ENCODE results near the gene HAPLN3.

The HAPLN3 gene

DNA sequence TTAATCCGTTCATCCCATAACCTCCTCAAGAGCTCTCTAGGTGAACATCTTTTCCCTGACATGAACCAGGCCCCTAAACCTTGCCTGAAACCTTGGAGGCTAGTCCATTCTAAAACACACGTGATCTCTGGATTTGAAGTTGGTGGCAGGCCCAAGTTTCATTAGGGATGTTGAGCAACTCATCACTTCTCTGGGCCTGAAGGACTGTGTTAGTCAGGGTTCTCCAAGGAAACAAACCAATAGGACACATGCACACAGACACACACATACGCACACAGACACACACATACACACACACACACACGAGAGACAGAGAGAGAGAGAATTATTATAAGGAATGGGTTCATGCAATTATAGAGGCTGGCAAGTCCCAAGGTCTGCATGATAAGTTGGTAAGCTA, 60.2 kb downstream of the HAPLN3 start:
- TF ChIP-seq, protein P1, sequence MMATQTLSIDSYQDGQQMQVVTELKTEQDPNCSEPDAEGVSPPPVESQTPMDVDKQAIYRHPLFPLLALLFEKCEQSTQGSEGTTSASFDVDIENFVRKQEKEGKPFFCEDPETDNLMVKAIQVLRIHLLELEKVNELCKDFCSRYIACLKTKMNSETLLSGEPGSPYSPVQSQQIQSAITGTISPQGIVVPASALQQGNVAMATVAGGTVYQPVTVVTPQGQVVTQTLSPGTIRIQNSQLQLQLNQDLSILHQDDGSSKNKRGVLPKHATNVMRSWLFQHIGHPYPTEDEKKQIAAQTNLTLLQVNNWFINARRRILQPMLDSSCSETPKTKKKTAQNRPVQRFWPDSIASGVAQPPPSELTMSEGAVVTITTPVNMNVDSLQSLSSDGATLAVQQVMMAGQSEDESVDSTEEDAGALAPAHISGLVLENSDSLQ (IDR thresholded peaks at IDR 0.05) = no peak
- TF ChIP-seq L3MBTL2 (conservative IDR thresholded peaks at IDR 0.05) (no peak), NFRKB (IDR thresholded peaks at IDR 0.05) (no peak), HDGF (IDR thresholded peaks at IDR 0.05; ENCODE audit: borderline replicate concordance) (no peak), SP1 (IDR thresholded peaks at IDR 0.05) (no peak), ZNF384 (IDR thresholded peaks at IDR 0.05) (no peak), SUZ12 (IDR thresholded peaks at IDR 0.05) (no peak)
- DNase-seq (ENCODE audit: extremely low spot score) = no peak
- POLR2A ChIA-PET = interaction anchor here (0.6 kb wide), 1 partner anchor 304 kb away, joined by 3 read pairs; no protein-coding TSS in a partner anchor
- CTCF ChIA-PET = interaction anchor here (0.6 to 2.7 kb wide), 5 partner anchors 16 to 352 kb away, joined by 3 to 17 read pairs (median 4); no protein-coding TSS in a partner anchor

DNA sequence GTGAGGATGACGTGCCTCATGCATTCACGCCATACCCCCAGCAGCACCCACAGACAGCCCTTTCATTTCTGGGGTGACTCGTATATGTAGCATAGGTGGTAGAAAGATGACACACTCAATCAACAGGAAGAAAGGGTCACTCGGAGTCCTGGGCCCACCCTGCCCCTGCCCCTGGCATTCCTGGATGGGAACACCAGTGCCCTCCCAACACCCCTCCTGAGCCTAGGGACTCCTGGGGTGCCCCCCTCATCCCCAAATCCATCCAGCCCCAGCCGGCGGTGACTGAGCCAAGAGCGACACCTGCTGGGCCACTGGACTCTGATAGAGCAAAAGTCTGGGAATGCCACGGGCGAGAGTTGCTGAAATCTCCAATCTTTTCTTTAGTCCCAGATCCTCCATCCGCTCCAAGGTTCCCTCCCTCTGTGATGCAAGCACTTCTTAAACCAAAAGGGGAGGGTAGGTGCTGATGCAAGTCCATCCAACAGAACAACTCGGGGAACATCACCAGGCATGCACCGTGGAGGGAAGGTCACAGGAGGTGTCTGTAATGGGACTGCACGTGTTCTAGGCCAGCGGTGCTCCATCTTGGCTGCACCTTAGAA, 61.0 kb downstream of the HAPLN3 start:
- TF ChIP-seq SP1 (IDR thresholded peaks at IDR 0.05) (no peak), NFRKB (IDR thresholded peaks at IDR 0.05) (no peak), FOXK2 (IDR thresholded peaks at IDR 0.05) (no peak), ARNT (IDR thresholded peaks at IDR 0.05) (no peak), ZNF384 (IDR thresholded peaks at IDR 0.05) (no peak), LEF1 (IDR thresholded peaks at IDR 0.05; ENCODE audit: borderline replicate concordance) (no peak), L3MBTL2 (conservative IDR thresholded peaks at IDR 0.05) (no peak), FOXA1 (IDR thresholded peaks at IDR 0.05) (no peak), SUZ12 (IDR thresholded peaks at IDR 0.05) (no peak)
- TF ChIP-seq, protein P1 (IDR thresholded peaks at IDR 0.05) = no peak
- POLR2A ChIA-PET = no interaction called here
- CTCF ChIA-PET = interaction anchor here (0.6 to 2.7 kb wide), 8 partner anchors 10 to 353 kb away, joined by 3 to 17 read pairs (median 6); partner anchors contain the start of gene ISG20
- peak; percentile 52 for DNase-seq (ENCODE audit: extremely low spot score)

DNA sequence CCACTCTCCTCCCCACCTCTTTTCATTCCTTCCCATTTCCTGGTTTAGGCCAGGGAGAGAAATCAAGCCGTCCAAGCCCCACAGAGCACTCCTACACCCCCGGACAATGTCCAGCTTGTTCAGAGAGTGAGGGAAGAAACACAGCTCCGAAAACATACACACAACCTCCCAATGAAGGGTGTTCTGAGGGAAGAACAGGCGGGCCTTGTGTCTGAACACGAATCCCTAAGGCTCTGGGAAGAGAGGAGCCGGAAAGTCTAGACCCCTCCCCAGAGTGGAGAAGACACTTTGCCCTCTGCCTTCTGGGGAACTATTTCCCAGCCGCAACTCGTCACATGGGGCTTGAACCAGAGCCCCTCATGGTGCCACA, 61.6 kb downstream of the HAPLN3 start:
- POLR2A ChIA-PET = no interaction called here

DNA sequence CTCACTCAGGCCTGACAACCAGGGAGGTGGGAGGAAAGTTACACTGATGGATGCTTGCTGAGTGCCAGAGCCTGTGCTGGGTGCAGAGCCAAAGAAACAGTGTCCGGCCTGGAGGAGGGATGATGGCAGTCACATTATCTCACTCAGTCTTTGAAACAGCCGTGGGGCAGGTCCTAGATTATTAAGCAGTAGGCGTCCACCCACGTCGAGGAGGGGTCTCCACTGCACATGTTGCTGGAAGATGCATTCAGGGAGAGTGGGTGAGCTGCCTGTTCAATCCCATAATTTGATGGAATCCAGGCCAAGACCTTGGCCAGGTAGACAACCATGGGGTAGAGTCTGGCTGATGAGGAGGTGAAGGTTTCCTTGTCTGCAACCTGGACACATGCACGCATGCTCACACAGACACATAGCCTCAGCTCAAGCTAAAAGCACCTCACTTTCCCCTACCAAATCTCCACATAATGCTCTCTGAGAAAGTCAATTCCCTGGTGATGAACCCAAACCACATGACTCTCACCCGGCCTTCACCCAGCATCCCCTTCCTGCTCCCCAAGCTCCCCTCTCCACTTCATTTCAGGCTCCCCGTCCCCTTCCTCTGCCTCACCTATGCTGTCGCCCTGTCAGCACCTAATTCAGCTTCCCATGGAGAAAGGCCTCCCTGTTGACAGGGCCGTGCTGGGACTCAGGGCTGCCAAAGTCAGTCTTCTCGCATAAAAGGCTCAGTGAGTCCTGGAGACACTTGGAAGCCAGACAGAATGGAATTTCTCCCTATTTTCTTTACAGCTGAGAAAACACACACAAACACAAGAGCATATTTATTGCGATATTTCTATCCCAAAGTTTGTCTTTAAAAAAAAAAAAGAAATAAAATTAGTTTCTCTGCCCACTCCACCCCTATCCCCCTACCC, 62.3 kb downstream of the HAPLN3 start:
- no peak for DNase-seq (ENCODE audit: extremely low spot score)
- ChIA-PET POLR2A (no interaction called here), CTCF (interaction anchor here (0.7 to 2.1 kb wide), 6 partner anchors 8 to 195 kb away, joined by 3 to 7 read pairs (median 5); partner anchors contain the start of gene ISG20)

More for the DNA sequence above, 61.6 kb downstream of the HAPLN3 start:
- no peak for TF ChIP-seq ARNT (IDR thresholded peaks at IDR 0.05)
- no peak for TF ChIP-seq L3MBTL2 (conservative IDR thresholded peaks at IDR 0.05)
- TF ChIP-seq BHLHE40 (IDR thresholded peaks at IDR 0.05; ENCODE audit: borderline replicate concordance) = no peak
- TF ChIP-seq FOXM1 (IDR thresholded peaks at IDR 0.05; ENCODE audit: borderline replicate concordance) = no peak
- no peak for TF ChIP-seq LEF1 (IDR thresholded peaks at IDR 0.05; ENCODE audit: borderline replicate concordance)
- no peak for TF ChIP-seq ZNF384 (IDR thresholded peaks at IDR 0.05)
- DNase-seq (ENCODE audit: extremely low spot score) = no peak
- CTCF ChIA-PET = interaction anchor here (0.7 to 2.7 kb wide), 8 partner anchors 9 to 209 kb away, joined by 3 to 17 read pairs (median 6); partner anchors contain the start of gene ISG20

GRCh38 chr15:88830016-88830415, 65.3 kb downstream of the HAPLN3 start:
- ChIA-PET POLR2A (no interaction called here), CTCF (no interaction called here)
- TF ChIP-seq ELF4 (IDR thresholded peaks at IDR 0.05) = no peak
- no peak for TF ChIP-seq HDGF (IDR thresholded peaks at IDR 0.05; ENCODE audit: borderline replicate concordance)
- no peak for TF ChIP-seq FOXM1 (IDR thresholded peaks at IDR 0.05; ENCODE audit: borderline replicate concordance)
- TF ChIP-seq SUZ12 (IDR thresholded peaks at IDR 0.05) = no peak
- TF ChIP-seq TARDBP (IDR thresholded peaks at IDR 0.05) = no peak
- no peak for TF ChIP-seq CTBP1 (IDR thresholded peaks at IDR 0.05; ENCODE audit: borderline replicate concordance)
- TF ChIP-seq NFRKB (IDR thresholded peaks at IDR 0.05) = no peak
- TF ChIP-seq, protein P1 (IDR thresholded peaks at IDR 0.05) = no peak
- no peak for TF ChIP-seq ARNT (IDR thresholded peaks at IDR 0.05)
- no peak for DNase-seq (ENCODE audit: extremely low spot score)

More for the DNA sequence above, 62.3 kb downstream of the HAPLN3 start:
- no peak for TF ChIP-seq CTBP1 (IDR thresholded peaks at IDR 0.05; ENCODE audit: borderline replicate concordance)
- TF ChIP-seq ARNT (IDR thresholded peaks at IDR 0.05) = no peak
- TF ChIP-seq SUZ12 (IDR thresholded peaks at IDR 0.05) = no peak
- no peak for TF ChIP-seq FOXA1 (IDR thresholded peaks at IDR 0.05)
- TF ChIP-seq BHLHE40 (IDR thresholded peaks at IDR 0.05; ENCODE audit: borderline replicate concordance) = no peak
- no peak for TF ChIP-seq ELF4 (IDR thresholded peaks at IDR 0.05)
- no peak for TF ChIP-seq FOXK2 (IDR thresholded peaks at IDR 0.05)
- TF ChIP-seq SP1 (IDR thresholded peaks at IDR 0.05) = no peak
- TF ChIP-seq, protein P1 (IDR thresholded peaks at IDR 0.05) = no peak
- no peak for TF ChIP-seq LEF1 (IDR thresholded peaks at IDR 0.05; ENCODE audit: borderline replicate concordance)
- no peak for TF ChIP-seq L3MBTL2 (conservative IDR thresholded peaks at IDR 0.05)
- no peak for TF ChIP-seq TARDBP (IDR thresholded peaks at IDR 0.05)
- TF ChIP-seq NFRKB (IDR thresholded peaks at IDR 0.05) = no peak
- no peak for TF ChIP-seq FOXM1 (IDR thresholded peaks at IDR 0.05; ENCODE audit: borderline replicate concordance)
- TF ChIP-seq HDGF (IDR thresholded peaks at IDR 0.05; ENCODE audit: borderline replicate concordance) = no peak
- TF ChIP-seq ZNF384 (IDR thresholded peaks at IDR 0.05) = no peak
